Measurements from ENCODE around the gene RPL37A.
A peak's percentile ranks its signal among the peaks of the same experiment; 100 is the strongest.

The RPL37A gene

DNA sequence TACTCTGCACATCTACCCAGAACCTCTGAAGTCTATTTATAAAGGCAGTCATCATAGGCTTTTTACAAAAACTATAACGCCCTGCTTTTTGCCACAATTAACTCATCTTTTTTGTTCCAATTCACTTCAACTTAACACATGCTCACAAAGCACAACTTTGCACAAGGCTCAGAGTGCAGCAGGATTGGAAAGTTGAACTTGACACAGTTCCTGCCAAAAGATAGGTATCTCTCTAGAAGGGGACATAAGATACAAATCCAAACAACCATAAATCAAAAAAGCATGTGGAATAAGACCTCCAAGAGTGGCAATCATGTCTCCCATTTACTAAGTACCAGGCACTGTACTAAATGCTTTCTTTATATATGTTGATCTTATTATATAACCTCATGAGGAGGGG lies 36.2 kb downstream of the RPL37A start:
- H3K4me3 ChIP-seq (ENCODE audit: control insufficient read depth, low read depth, low read length) = no peak overlapping the region
- TF ChIP-seq, protein P1, sequence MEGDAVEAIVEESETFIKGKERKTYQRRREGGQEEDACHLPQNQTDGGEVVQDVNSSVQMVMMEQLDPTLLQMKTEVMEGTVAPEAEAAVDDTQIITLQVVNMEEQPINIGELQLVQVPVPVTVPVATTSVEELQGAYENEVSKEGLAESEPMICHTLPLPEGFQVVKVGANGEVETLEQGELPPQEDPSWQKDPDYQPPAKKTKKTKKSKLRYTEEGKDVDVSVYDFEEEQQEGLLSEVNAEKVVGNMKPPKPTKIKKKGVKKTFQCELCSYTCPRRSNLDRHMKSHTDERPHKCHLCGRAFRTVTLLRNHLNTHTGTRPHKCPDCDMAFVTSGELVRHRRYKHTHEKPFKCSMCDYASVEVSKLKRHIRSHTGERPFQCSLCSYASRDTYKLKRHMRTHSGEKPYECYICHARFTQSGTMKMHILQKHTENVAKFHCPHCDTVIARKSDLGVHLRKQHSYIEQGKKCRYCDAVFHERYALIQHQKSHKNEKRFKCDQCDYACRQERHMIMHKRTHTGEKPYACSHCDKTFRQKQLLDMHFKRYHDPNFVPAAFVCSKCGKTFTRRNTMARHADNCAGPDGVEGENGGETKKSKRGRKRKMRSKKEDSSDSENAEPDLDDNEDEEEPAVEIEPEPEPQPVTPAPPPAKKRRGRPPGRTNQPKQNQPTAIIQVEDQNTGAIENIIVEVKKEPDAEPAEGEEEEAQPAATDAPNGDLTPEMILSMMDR (IDR thresholded peaks at IDR 0.05; ENCODE audit: control insufficient read depth, insufficient read depth, low read depth, low read length, missing control alignments) = no peak
- no peak for DNase-seq (ENCODE audit: low read depth)

DNA sequence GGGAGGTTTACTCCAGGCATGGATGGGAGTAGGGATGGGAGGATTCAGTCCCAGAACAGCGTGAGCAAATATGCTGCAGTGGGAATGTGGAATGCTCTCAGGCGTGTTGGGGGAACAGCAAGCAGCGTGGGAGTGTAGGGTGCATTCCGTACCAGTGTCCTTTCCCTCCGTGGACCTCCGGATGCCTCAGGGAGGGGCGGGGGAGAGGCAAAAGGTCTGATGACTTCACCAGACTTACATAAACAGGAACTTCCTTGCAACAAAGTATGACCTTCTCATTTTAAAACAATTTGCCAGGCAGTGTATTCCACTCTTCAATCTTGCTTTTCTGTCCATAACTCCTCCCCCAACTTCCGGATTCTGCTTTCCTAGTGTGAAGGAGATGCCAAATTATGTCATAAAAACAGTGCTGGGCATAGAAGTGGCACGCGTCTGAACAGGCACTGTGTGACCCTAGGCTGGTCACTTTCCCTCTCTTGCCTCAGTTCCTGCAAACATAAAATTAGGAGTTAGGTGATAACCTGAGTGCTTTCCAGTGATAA lies 36.9 kb downstream of the RPL37A start:
- TF ChIP-seq, protein P1 (IDR thresholded peaks at IDR 0.05; ENCODE audit: control insufficient read depth, insufficient read depth, low read depth, low read length, missing control alignments) = no peak
- no peak overlapping the region for H3K4me3 ChIP-seq (ENCODE audit: control insufficient read depth, low read depth, low read length)
- peak; percentile 91 for DNase-seq (ENCODE audit: low read depth)

DNA sequence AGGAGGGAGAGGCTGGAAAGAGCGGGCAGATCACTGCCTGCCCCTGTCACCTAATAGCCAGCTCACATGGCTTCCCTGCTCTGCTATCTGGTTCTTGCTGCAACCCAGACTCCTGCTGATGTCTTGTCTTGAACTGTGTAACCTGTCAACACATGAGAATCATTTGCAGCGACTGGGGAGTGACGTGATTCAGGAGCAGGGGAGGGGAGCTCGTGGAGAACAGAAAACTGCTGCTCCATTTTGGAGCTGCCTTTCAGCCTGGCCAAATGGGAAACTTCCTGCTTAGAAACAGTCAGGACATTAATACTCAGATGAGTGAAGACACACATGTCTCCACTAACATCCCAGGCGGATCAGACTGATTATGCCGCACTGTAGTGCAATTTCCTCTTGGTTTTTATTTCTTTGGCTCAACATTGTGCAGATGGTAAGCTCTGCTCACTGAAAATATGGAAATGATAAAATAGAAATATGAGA lies 38.1 kb downstream of the RPL37A start:
- DNase-seq (ENCODE audit: low read depth) = no peak
- no peak overlapping the region for H3K4me3 ChIP-seq (ENCODE audit: control insufficient read depth, low read depth, low read length)
- TF ChIP-seq, protein P1 (IDR thresholded peaks at IDR 0.05; ENCODE audit: control insufficient read depth, insufficient read depth, low read depth, low read length, missing control alignments) = no peak

DNA sequence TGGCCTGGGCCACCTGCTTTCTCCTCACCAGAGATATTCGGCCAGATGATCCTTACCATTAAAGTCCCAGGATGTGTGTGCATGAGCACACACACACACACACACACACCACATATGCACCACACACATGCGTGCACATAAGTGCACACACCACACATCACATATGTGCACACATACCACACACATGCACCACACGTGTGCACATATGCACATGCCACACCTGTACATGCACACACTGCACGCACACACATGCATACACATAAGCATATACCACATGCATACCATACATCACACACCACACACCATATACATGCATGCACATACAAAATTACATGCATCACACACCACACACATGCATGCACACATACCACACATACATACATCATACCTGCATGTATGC lies 38.7 kb downstream of the RPL37A start:
- TF ChIP-seq, protein P1 (IDR thresholded peaks at IDR 0.05; ENCODE audit: control insufficient read depth, insufficient read depth, low read depth, low read length, missing control alignments) = no peak
- no peak overlapping the region for H3K4me3 ChIP-seq (ENCODE audit: control insufficient read depth, low read depth, low read length)
- no peak for DNase-seq (ENCODE audit: low read depth)

DNA sequence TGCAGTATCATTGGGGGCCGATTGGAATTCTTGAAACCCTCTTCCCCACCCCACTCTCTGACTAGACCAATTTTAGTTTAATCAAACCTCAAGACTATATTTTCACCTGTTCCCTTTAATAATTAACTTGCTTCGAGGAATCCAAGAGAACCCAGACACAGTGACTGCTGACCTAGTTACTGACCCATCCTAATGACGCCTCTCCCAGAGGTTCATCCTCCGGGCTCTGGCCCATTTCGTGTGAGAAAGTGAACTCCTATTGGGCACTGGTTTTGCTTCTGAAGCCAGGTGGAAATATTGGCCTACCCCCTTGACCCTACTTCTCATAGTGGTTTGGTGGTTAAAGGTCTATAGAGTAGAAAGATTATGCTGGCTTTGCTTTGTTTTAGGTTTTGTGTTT lies 39.9 kb downstream of the RPL37A start:
- TF ChIP-seq, protein P1 (IDR thresholded peaks at IDR 0.05; ENCODE audit: control insufficient read depth, insufficient read depth, low read depth, low read length, missing control alignments) = no peak
- no peak overlapping the region for H3K4me3 ChIP-seq (ENCODE audit: control insufficient read depth, low read depth, low read length)
- no peak for DNase-seq (ENCODE audit: low read depth)

DNA sequence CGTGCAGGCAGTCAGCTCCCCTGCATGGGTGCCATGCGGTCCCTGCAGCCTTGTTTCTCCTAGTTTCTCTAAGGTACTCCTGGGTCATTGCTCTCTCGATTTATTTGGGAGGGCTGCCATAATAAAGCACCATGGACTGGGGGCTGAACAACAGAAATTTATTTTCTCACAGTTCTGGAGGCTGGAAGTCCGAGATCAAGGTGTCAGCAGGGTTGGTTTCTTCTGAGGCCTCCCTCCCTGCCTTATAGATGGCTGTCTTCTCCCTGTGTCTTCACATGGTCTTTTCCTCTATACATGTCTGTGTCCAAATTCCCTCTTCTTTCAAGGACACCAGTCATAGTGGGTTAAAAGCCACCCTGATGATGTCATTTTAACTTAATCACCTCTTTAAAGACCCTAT lies 40.5 kb downstream of the RPL37A start:
- TF ChIP-seq, protein P1 (IDR thresholded peaks at IDR 0.05; ENCODE audit: control insufficient read depth, insufficient read depth, low read depth, low read length, missing control alignments) = no peak
- H3K4me3 ChIP-seq (ENCODE audit: control insufficient read depth, low read depth, low read length) = no peak overlapping the region

More for the DNA sequence above, 40.5 kb downstream of the RPL37A start:
- no peak for DNase-seq (ENCODE audit: low read depth)
